NCI-H2227 treated with DMSO at 0.1 percent for 48 hours (cell line): ENCODE measurements around the gene TEX264.
"Not testable (repeated sequence)": the region's sequence is repeated elsewhere in the genome, so short reads cannot be mapped to it uniquely, and the experiment has no call there.

Experiments used
- DNase-seq: peaks from one replicate; lab custom pipeline; 2025; lab: John Stamatoyannopoulos, UW

TEX264 gene

DNA sequence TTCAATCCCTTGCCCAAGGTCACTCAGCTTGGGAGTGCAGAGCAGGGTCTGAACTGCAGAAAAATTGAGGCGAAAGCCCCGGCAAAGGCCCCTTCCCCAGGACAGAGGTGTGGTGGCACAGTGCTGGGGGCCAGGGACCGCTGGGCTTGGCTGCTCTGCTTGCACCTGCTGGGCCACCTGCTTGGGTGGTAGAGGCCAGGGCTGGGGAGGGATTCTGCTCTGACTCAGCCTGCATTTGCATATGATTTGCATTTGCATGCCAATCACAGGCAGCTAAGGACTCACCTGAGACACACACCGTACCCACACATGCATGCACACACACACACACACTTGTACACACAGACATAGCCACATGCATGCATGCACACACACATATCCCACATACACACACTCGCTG is 45.8 kb downstream of the TEX264 start:
- no peak for DNase-seq

DNA sequence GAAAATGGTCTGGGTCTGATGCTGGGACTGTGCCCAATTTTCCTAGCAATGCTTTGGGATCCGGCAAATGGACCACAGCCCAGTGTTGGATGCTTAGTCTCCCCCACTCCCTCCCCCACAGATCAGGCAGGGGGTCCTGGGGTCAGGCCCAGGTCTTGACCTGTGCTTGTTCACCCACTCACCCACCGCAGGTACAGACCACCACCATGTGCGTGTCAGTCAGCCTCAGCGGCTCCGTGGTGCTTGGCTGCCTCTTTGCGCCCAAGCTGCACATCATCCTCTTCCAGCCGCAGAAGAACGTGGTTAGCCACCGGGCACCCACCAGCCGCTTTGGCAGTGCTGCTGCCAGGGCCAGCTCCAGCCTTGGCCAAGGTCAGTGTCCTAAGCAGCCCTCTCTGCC is 46.4 kb downstream of the TEX264 start:
- no peak for DNase-seq

DNA sequence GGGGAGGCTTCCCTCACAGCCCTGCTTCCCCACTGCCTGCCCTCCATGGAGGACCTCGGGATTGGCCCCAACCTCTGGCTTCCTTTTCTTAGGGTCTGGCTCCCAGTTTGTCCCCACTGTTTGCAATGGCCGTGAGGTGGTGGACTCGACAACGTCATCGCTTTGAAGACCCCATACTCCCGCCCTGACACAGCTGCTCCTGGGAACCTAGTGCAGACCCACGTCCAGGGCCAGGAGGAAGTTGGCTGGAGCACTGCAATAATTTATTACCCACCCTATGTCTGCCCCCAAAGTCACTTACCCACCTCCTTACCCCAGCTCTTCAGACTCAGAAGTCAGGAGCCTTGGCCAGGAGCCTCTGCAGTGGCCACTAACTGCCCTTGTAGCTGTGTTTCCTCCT is 46.9 kb downstream of the TEX264 start:
- DNase-seq: no peak

DNA sequence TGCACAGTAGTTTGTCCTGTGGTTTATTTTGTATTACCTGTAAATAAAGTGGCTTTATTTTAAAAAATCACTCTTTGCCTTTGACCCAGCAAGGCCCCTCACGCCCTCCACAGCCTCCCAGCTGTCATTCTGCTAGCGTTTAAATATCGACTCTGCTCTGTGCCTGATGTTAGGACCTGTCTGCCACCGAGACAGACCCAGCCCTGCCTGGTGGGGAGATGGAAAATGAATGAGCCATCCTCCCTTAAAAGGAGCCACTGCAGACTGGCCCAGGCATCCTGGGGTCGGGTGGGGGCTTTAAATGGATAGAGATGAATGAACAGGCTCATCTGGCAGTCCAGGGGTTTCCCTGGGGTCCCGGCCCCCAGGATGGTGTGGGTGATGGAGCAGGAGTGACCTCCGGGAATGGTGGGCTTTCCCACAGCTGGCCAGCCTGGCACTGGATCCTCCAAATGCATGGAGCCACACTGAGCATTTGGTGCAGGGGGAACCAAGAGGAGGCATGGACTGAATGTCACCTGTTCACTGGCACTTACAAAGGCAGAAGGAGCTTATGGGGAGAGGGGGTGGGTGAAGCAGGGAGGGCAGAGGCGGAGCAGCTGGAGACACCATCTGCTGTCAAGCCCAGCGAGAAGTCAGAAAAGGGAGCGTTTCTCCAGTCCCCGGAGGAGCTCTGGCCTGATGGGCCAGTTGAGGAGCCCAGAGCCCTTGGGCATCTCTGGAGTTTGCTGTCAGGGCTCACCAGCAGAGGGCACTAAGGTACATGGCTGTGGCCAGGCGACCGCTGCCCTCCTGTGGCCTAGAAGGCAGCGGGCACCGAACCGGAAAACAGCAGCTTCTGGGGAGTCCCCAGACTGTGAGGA is 47.7 kb downstream of the TEX264 start:
- no peak for DNase-seq

DNA sequence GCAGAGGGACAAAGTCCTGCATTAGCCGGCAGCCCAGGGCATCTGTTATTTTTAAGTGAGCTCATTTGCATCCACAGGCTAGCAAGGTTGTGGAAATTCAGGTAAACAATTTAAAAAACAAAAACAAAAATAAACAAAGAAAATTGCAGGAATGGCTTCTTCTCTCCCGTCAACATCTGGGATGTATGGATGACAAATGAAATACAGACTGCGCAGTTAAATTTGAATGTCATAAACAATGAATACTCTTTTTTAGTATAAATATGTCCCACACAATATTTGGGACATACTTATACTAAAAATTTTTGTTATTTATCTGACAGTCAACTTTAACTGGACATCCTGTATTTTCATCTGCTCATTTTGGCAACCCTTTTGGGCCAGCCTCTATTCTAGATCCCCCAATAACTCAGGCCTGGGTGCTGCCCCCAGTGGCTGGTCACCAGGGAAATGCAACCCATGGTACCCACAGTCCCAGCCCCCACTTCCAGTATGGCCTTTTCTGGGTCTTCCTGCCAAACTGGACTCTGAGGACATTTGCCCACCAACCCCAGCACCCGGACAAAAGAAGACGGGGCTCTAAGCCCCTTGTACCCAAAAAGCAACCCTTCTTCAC is 48.5 kb downstream of the TEX264 start:
- DNase-seq: no peak

DNA sequence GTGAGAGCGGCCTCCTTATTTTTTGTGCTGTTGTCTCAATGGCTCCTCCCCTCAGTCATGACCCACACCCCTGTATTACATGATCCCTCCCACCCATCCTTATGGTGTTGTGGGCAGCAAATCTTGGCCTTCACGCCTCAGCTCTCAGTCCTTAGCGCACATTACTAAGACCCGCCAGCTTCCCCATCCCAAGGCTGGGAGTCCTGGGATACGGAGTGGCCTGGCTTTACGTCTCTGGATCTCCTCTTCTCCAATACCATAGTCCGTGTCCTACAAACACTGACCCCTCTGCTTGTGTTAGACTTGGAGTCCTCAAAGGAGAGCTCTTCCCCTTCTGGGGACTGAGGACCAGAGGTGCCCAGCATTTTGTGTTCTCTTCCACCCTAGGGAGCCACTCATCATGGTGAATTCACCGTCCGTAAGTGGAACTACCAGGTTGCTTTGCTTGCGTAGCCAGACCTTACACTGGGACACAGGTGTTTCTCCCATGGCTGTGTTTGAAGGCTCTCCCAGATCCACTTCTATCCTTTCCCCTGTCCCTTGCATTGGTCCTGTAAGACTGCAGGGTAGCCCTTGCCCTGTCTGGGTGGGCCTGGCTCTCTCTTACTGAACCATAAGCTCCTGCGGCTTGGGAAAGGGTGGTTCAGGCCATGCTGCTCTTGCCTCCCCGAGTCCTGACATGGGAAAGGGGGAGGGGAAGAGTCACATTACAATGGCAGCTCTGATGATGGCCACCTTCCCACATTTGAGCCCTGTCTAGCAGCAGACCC is 49.4 kb downstream of the TEX264 start:
- no peak for DNase-seq

DNA sequence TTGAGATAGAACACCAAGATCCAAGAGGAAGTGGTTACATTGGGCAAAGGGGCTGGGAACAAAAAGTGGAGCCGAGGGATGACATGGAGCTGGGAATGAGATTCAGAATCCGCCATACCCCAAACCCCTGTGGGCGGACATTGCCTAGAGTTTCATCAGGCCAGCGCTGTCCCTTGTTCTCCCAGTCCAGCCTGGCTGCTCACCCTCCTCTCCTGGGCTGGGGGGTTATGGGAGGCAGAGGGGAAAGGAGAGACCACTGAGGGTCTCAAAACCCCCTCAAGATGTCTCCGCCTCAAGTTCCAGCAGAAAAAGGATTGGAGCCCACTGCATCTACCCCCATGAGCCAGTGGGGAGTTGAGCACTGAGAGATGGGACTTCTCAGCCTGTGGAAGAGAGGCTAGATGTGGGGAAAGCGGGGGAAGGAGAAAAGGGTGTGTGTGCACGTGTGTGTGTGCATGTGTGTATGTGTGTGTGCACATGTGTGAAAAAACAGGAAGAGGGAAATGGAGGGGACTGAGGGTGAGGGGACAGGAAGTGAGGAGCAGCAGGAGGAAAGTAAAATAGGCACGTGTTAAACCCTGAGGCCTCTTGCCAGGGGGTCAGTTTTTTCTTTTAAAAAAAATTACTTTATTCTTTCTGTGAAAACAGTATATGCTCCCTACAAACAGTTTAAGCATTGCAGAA is 50.2 kb downstream of the TEX264 start:
- DNase-seq: no peak

DNA sequence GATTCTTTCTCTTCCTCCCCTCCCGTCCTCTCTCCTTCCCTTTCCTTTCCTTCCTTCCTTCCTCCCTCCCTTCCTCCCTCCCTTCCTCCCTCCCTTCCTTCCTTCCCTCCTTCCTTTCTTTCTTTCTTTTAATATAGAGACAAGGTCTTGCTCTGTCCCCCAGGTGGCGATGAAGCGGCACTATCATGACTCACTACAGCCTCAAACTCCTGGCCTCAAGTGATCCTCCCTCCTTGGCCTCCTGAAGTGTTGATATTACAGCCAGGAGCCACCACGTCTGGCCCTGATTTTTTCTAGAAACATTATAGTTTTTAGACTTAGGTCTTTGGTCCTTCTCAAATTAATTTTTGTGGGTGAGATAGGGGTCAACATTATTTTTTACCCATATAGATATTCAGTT is 51.3 kb downstream of the TEX264 start:
- DNase-seq: no peak

DNA sequence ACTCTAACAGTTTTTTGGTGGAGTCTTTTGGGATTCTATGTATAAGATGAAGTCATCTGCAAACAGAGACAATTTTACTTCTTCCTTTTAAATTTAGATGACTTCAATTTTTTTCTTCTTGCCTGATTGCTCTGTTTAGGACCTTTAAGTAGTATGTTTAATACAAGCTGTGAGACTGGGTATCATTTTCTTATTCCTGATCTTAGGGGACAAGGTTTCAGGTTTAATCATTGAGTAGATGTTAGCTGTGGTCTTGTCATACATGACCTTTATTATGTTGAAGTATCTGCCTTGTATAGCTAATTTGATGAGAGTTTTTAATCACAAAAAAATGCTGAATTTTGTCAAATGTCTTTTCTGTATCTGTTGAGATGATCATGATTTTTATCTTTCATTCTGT is 56.4 kb downstream of the TEX264 start:
- DNase-seq: no peak

DNA sequence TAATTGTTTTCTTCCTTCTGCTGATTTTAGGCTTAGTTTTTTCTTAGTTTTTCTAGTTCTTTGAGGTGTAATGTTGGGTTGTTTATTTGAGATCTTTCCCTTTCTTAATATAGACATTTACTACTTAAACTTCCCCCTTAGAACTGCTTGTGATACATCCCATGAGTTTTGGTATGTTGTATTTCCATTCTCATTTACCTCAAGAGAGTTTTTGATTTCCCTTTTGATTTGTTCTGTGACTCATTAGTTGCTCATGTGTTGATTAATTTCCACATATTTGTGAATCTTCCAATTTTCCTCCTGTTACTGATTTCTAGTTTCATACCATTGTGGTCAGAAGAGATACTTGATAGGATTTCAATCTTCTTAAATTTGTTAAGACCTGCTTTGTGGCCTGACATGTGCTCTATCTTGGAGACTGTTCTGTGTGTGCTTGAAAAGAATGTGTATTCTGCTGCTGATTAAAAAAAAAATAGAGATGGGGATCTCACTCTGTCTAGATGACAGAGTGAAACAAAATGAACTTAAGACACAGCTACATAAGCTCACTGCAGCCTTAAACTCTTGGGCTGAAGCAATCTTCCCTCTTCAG is 58.1 kb downstream of the TEX264 start:
- no peak for DNase-seq

DNA sequence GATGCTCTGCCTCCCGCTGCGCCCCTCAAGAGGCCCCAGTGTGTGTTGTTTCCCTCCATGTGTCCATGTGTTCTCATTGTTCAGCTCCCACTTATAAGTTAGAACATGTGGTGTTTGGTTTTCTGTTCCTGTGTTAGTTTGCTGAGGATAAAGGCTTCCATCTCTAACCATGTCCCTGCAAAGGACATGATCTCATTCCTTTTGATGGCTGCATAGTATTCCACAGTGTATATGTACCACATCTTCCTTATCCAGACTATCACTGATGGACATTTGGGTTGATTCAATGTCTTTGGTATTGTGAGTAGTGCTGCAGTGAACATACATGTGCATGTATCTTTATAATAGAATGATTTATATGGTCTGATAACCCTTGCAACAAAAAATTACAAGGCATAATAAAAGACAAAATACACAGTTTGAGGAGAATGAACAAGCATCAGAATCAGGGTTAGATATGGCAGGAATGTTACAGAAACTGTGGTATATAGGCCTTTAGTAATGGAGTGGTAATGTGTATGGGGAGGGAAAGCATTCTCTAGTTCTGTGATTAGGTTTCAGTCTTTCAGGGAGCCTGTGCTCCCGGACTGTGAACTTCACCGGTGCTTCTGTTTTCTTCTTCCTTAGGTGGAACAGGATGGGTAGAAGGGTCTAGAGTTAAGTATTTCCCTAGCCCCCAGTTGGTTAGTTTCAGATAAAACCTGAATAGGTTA is 63.0 kb downstream of the TEX264 start:
- no peak for DNase-seq

DNA sequence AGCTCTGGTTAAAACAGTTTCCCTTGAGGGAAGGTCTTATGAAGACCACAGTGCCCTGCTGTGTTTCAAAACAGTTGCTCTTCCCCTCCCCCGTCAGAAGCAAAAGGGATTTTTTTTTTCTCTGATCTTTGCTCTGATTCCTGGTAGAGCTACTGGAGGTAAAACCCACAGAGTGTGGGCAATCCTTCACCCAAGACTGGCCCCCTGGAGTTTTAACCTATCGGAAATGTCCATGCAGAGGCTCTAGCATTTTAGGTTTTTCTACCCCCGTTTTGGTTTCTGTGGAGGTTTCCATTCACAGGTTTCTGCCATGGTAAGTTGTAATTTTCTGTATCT is 63.5 kb downstream of the TEX264 start:
- DNase-seq: no peak

DNA sequence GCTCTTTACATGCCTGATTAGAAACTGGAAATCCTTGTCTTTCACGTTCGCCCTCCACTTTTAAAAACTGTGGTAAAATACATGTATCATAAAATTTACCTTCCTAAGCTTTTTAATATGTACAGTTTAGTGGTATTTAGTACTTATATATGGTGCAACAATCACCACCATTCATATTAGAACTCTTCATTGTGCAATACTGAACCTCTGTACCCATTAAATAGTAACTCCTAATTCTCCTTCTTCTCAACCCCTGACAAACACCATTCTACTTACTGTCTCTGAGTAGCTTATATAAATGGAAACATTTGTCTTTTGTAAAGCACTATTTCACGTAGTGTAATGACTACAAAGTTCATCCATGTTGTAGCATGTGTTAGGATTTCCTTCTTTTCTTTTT is 64.0 kb downstream of the TEX264 start:
- no peak for DNase-seq

DNA sequence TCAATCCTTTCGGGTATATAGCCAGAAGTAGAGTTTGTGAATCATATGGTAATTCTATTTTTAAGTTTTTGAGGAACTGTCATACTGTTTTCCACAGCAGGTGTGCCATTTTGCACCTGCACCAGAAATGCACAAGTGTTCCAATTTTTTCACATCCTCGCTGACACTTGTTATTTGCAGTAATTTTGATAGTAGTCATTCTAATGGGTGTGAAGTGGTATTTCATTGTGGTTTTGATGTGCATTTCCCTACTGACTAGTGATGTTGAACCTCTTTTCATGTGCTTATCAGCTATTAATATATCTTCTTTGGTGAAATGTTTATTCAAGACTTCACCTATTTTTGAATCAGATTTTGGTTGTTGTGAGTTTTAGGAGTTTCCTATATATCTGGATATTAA is 64.9 kb downstream of the TEX264 start:
- no peak for DNase-seq

DNA sequence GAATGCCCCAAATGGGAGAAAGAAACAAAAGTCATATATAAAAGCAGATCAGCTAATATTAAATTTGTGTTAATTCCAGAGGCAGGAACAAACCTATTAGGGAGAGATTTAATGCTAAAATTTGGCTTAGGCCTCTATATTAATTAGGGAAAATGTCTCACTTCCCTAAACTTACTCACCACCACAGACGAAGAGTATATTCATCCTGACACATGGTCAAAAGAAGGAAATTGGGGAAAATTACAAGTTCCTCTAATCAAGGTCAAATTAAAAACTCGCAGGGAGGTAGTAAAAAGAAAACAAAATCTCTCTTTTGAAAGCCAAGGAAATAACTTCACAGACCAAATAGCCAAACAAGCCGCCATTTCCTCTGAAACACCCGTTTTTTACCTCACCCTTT is 68.1 kb downstream of the TEX264 start:
- no peak for DNase-seq

DNA sequence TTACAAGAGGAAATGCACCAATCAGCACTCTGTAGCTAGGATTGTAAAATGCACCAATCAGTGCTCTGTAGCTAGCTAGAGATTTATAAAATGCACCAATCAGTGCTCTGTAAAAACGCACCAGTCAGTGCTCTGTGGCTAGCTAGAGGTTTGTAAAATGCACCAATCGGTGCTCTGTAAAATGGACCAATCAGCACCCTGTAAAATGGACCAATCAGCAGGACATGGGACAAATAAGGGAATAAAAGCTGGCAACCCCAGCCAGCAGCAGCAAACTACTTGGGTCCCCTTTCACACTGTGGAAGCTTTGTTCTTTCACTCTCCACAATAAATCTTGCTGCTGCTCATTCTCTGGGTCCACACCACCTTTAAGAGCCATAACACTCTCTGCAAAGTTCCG is 71.3 kb downstream of the TEX264 start:
- DNase-seq: not testable (repeated sequence)

DNA sequence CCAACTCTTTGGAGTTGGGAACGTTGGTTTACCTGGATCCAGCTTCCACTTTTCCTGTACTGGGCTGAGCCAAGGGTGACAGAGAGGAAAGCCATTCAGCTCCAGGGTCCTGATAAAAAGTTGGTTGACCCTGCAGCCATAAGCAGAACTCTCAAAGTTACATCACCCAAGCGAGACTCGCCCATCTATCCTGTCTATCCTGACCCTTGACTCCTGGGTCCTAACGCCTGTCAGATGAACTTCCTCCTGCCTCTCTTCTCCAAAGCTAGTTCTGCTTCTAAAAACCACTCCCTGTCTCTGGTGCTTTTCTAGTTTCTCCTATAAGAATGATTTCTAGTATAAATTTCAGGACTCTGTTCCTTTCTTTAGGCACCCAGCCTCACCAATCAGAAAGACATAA is 71.9 kb downstream of the TEX264 start:
- DNase-seq: not testable (repeated sequence)

DNA sequence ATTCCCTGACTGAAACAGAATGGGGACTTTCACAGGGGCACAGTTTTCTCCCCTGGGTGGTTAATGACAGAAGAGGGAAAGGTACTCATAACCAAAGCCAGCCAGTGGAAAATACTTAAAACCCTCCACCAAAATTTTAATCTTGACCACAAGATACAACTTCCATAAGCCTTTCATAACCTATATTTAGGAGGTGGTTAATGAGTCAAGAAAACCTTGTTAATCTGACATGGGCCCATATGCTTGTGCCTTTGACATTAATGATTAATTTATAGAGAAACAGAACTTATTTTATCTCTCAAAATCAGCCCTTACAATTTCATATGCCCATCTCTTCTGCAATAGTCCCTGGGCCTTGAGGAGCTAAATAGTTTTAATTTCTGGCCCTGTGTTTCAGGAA is 76.8 kb downstream of the TEX264 start:
- no peak for DNase-seq

DNA sequence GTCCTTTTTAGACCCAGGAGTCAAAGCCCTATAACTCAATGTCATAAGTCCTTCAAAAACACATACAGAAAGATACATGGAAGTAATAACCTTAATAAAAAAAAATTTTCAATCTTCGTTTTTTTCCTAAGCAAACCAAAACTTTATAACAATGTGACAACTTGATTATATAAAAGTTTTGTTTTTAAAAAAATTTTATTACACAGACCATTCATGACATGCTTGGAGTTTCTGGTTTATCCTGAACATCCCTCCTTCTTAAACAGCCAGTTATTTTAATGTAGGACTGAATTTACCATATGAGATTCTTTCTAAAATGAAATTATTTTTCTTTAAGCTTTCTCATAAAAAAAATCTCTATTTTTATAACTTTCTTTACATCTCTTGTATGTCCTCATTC is 77.3 kb downstream of the TEX264 start:
- no peak for DNase-seq

DNA sequence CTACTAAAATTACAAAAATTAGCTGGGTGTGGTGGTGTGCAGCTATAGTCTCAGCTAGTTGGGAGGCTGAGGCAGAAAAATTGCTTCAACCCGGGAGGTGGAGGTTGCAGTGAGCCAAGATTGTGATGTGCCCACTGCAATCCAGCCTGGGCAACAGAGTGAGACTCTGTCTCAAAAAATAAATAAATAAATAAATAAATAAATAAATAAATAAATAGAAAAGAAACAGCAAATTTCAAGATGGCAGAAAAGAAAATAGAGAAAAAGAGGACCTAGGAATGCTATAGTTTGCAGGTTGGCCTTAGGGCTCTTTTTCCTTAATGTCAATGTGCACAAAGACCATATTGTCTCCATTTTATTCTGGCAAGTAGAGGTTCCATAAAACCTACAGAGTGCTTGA is 79.8 kb downstream of the TEX264 start:
- DNase-seq: no peak

DNA sequence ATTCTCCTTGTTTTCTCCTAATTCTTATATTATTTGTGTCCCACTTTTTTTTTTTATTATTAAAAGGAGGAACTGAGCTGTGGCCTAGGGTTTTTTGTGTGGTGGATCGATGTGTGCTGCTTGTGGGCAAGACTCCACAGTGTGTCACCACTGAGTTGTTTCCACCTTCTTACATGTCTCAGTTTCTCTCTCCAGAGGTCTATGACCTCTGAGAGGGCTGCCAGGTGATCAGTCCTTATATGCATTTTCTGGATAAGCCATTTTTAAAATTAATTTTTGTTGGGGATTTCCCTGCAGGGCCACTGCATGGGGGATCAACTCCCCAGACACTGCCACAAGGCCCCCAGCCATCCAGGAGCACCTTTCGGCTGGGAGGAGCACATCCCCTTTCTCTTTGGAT is 80.2 kb downstream of the TEX264 start:
- no peak for DNase-seq
